HG03575 (cell line): ENCODE data around the gene SLC51B.
"Not testable (repeated sequence)": the region's sequence is repeated elsewhere in the genome, so short reads cannot be mapped to it uniquely, and the experiment has no call there.

Experiments
- ATAC-seq: cut with Tn5 transposase; IDR thresholded peaks from one replicate; pipeline ENCODE4 v1.9.1; 2021; ENCODE audit not compliant: unreplicated experiment, insufficient number of reproducible peaks, low FRiP score; ENCODE audit errors: extremely low read depth

The SLC51B gene

DNA sequence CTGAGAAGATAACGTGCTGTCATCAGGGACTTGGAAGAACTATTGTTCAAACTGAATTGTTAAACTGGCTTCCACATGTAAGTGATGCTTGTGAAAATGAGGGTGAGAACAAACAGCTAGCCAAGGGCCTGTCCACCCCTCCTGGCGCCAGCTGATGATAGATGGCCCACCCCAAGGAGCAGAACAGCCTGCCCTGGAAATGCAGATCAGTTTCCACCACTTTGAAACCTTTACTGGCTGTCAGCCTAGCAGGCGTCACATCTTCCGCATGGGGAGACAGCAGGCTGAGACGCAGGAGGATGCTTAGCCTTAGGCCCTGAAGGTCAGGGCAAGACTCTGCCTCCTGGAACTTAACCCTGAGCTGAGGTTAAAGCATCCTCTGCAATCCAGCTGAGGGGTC, 6.4 kb upstream of the SLC51B start:
- ATAC-seq, result no peak

- no peak for ATAC-seq
Observed at GRCh38 chr15:65040461-65040860, 4.7 kb upstream of the SLC51B start.

GRCh38 chr15:65041787-65042186, 3.4 kb upstream of the SLC51B start:
- no peak for ATAC-seq

- ATAC-seq, result no peak
Observed at GRCh38 chr15:65042776-65043327, 2.3 kb upstream of the SLC51B start.

- not testable (repeated sequence) for ATAC-seq
Observed at GRCh38 chr15:65044218-65044617, 969 bp upstream of the SLC51B start.

GRCh38 chr15:65048241-65048640, 3.1 kb downstream of the SLC51B start:
- ATAC-seq, result no peak

- ATAC-seq, result no peak
Observed at GRCh38 chr15:65049418-65049840, 4.2 kb downstream of the SLC51B start.

- ATAC-seq, result no peak
Observed at GRCh38 chr15:65050270-65050669, 5.1 kb downstream of the SLC51B start.

GRCh38 chr15:65051266-65051665, 6.1 kb downstream of the SLC51B start:
- ATAC-seq, result no peak

DNA sequence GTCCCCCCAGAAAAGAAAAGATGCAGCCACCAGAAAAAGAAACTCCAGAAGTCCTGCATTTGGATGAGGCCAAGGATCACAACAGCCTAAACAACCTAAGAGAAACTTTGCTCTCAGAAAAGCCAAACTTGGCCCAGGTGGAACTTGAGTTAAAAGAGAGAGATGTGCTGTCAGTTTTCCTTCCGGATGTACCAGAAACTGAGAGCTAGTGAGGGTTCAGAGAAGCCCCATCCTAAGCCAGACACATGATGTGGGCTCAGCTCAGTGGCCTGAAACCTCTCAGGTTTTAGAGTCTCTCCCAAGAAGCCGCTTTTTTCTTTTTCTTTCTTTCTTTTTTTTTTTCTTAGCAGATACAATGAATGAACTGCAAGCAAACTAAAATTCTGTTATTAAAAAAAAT, 7.8 kb downstream of the SLC51B start:
- no peak for ATAC-seq

GRCh38 chr15:65054333-65055200, 9.4 kb downstream of the SLC51B start:
- ATAC-seq, result no peak

GRCh38 chr15:65055201-65055870, 10.1 kb downstream of the SLC51B start:
- no peak for ATAC-seq

GRCh38 chr15:65056106-65056505, 10.9 kb downstream of the SLC51B start:
- no peak for ATAC-seq

DNA sequence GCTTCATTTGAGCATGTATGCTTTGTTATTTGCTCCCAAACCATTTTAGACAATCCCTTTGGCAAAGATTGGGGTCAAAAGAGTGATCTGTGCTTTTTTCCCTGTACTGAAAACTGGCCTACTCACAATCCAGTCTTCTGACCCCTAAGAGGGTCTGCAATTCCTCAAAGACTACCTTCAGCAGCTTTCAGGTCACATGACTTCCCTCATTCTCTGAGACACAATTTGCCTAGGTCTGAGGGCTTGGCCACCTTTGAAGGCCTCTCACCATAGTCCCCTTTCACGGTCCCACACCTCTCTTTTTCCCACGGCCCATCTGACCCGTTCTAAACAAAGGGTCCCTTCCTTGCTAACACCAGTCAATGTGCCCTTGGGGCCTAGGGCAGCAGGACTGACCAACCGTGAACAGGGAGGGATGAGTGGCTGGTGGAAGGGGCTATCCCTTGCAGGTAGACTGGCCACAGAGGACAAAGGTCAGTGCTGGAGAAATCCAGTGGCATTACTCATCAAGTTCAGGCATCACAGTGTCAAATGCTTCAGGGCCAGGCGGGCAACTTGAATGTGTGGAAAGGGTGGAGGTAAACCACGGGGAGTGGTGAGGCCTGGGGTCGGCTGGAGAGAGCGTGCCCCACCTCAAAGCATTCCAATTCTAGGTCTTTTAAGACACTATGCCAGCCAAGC, 11.8 kb downstream of the SLC51B start:
- no peak for ATAC-seq

DNA sequence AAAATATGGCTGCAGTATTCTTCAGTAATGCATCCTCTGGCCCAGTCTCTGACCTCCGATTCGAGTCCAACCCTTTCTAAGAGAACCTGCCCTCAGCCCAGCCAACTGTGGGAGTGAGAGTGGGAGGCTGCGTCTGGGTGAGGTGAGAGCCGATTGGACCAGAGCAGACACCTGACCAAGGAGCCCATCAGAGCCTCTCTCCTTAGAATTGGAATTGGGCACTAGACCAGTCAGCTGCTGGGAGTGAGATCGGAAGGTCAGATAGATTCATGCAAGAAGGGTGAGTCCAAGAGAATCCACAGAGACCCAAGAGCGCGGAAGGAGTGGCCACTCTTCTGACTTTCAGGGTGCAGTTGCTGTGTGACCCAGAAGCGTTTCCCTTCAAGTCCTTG, 12.4 kb downstream of the SLC51B start:
- ATAC-seq, result no peak

DNA sequence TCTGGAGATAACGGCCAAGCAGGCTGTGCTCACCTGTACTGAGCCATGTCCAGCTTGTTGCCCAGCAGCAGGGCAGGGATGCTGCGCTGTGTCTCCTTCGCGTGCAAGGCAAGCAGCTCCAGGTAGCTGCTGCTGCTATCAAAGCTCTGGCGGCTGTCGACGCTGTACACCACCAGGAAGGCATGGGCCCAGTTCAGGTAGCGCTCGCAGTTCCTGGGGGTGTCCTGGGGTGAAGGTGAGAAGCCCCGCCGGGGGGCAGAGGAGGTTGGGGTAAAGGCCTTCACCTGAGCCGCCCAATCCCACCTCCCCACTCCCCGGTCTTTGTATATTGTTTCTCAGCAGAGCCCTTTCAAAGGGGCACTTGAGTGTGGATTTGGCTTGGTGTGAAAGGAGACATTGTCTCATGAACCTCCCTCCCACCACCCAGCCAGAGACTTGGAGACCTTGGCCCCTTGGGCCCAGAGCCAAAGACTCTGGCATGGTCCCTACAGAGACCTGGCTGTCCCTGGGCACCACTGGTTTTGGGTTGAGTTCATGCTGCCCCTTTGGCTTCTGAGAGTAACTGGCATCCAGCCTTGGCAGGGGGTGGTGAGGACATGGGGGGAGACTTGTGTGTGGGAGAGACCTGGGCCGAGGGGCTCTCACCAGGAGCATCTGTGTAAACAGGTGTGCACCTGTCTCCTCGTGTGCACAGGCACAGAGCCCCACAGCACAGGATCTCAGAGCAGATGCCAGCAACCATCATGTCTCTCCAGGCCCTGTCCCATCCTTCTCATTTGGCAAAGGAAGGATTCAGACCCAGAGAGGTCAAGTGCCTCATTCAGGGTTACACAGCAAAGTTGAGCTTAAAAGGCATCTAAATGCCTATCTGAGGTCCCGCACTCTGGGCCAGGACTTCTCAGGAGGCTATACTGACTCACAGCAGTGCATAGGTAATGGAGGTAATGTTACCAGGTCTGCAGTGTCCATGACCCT, 13.5 kb downstream of the SLC51B start:
- no peak for ATAC-seq

GRCh38 chr15:65059369-65059750, 14.2 kb downstream of the SLC51B start:
- ATAC-seq, result no peak

GRCh38 chr15:65059931-65060596, 14.9 kb downstream of the SLC51B start:
- ATAC-seq, result no peak
